ENCODE results near the gene HOXA5.
A peak's percentile ranks its signal among the peaks of the same experiment; 100 is the strongest.

The HOXA5 gene

DNA sequence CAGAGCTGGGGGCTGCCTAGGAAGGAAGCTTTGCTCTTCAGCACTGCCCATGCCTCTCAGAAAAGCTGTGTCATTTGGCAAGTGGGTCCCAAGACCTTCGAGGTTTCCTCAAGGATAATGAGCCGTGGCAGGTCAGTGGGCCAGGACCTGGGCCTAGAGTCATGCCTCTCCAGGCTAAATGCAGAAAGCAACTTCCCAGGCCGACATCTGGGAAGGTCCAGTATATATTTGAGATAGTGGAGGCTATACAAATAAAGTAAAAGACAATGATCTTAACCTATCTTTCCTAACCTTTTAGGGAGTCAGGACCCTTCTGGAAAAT lies 33.0 kb upstream of the HOXA5 start:
- DNase-seq (ENCODE audit: low spot score) = no peak
- TF ChIP-seq, protein P1, sequence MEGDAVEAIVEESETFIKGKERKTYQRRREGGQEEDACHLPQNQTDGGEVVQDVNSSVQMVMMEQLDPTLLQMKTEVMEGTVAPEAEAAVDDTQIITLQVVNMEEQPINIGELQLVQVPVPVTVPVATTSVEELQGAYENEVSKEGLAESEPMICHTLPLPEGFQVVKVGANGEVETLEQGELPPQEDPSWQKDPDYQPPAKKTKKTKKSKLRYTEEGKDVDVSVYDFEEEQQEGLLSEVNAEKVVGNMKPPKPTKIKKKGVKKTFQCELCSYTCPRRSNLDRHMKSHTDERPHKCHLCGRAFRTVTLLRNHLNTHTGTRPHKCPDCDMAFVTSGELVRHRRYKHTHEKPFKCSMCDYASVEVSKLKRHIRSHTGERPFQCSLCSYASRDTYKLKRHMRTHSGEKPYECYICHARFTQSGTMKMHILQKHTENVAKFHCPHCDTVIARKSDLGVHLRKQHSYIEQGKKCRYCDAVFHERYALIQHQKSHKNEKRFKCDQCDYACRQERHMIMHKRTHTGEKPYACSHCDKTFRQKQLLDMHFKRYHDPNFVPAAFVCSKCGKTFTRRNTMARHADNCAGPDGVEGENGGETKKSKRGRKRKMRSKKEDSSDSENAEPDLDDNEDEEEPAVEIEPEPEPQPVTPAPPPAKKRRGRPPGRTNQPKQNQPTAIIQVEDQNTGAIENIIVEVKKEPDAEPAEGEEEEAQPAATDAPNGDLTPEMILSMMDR (IDR thresholded peaks at IDR 0.05) = no peak
- Histone ChIP-seq H3K4me3 (no peak overlapping the region), H3K27ac (no peak overlapping the region)

DNA sequence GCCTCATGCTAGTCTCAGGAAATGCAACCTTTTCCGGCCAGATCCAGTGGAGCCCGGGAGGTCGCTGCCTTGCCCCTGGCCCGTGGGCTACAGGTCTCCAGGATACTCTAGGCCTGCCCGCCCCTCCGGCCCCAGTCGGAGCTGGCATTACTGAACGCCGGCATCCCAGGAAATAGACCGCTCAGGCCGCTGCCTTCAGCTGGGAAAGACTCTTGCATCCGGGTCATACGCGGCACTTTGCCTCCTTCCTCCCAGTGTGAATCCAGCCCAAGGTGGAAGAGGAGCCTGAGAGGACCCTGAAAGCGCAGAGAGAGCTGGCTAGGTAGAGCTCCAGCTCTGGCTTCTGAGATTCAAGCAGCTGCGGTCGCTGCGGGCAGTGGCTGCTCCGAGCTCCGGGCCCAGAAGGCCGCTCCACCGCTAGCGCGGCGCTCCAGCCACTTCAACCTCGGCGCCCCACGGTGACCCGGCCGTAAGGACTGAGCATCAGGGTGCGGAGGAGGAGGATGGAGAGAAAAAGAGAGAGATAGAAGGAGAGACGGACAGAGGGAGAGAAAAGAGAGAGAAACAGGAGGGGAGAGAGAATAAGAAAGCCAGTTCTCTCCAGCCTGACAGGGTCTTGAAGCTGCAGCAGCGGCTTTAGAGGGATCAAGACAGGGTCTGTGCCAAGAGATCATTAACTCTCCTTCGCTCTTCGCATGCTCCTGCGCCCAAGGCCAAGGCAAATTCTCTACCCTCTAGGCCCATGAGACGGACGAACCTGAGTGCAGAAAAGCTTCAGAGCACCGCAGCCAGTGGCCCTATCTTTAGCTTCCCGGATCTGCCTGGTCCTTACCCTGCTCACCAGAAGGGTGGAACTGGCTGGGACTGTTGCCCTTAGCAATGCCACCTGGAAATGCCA lies 32.4 kb upstream of the HOXA5 start:
- TF ChIP-seq, protein P1 (IDR thresholded peaks at IDR 0.05) = no peak
- H3K27ac ChIP-seq = no peak overlapping the region
- H3K4me3 ChIP-seq = no peak overlapping the region
- DNase-seq (ENCODE audit: low spot score) = no peak

DNA sequence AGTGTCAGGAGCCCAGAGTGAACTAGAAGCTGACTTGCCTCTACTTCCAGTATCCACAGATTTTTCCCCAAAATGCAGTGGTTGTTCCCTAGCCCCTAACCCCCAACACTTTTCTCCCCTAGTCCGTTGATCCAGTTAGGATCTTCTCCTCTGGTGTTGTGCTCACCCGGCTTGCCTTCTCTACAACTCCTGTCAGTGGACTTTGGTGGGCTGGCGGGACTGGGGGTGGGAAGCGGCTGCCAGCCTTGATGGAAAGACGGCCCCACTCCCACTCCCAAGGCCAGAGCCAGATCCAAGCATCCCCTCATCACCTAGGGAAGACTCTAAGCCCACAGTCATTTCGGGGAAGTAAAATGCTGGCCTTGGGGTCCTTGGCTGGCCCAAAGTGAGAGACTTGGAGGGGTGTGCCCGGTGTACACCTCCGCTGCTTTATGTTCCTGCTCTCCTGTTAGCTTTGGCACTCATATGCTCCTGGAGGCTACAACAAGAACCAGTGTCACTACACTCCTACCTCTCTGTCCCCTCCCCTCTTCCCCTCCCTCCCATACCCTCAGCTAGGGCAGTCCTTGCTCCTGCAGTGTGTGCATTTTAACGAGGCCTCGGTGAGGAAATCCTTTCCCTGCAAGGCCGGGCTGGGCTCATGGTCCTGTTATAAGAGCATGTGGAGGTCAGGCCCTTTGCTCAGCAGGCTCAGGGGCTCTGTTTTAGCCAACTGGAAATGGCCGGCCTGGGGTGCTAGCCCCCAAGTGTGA lies 31.6 kb upstream of the HOXA5 start:
- TF ChIP-seq, protein P1 (IDR thresholded peaks at IDR 0.05) = no peak
- Histone ChIP-seq H3K27ac (no peak overlapping the region), H3K4me3 (no peak overlapping the region)
- DNase-seq (ENCODE audit: low spot score) = no peak

DNA sequence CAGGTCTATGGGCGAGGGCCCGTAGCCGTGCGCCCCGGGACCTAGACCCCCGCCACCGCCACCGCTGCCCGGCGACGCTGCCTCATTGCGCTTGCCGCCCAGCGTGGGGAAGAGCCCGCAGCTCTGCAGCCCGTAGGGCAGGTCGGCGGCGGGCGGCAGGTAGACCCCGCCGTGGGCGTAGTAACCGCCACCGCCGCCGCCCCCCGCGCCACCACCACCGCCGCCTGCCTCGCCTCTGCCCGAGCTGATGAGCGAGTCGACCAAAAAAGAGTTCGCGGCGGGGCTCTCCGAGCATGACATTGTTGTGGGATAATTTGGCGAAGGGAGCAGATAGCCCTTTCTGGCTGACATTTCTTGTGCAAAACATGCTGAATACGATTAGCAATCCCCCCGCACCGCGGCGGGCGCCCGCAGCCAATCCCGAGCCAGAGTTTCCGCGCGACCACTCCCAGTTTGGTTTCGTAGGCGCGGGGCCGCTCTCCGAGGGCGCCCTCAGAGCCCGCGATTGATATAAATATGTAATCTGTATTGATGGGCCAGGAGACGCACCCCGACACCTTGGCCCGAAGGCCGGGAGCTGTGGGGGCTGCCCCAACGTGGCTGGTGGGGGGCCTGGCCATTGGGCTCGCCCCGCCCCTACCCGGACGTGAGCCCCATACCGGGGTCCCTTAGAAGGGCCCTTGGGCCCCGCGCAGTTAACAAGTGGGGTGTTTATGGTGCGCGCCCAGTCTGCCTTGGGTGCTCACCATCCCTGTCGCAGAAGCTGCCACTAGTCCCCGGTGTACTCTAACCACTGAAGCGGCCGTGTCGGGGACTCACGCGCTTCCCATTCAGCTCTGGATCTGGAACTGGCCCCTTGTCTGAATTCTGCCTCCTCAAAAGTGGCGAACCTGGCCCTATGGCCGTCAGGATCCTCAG lies 30.7 kb upstream of the HOXA5 start, which contains the start of gene HOXA10:
TSS of gene HOXA10 (minus strand) at position 365 of the 918 bp plus-strand sequence. CDS start at position 351, 14 bp downstream.
- DNase-seq (ENCODE audit: low spot score) = no peak
- Histone ChIP-seq H3K4me3 (peak within 1 kb of the TSS; percentile 76), H3K27ac (no peak within 1 kb of the TSS)
- TF ChIP-seq, protein P1 (IDR thresholded peaks at IDR 0.05) = no peak

DNA sequence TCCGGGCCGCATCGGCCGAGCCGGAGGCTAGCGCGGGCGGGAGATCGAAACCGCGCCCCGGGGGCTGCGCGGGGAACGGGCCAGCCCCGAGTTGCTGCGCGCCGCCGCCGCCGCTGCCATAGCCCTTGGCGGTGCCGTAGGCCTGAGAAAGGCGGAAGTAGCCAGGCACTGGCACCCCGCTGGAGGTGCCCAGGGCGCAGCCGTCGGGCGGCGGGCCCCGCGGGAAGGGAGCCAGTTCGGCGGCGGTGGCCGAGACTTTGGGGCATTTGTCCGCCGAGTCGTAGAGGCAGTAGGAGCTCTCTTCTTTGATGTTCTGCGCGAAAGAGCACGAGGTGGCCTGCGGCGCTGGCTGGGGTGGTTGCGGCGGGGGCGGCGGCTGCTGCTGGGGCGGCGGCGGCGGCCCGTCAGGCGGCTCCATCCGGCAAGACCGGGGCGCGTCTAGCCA lies 30.1 kb upstream of the HOXA5 start:
- DNase-seq (ENCODE audit: low spot score) = no peak
- H3K27ac ChIP-seq = no peak overlapping the region
- TF ChIP-seq, protein P1 (IDR thresholded peaks at IDR 0.05) = no peak
- H3K4me3 ChIP-seq = peak overlapping the region; percentile 76

DNA sequence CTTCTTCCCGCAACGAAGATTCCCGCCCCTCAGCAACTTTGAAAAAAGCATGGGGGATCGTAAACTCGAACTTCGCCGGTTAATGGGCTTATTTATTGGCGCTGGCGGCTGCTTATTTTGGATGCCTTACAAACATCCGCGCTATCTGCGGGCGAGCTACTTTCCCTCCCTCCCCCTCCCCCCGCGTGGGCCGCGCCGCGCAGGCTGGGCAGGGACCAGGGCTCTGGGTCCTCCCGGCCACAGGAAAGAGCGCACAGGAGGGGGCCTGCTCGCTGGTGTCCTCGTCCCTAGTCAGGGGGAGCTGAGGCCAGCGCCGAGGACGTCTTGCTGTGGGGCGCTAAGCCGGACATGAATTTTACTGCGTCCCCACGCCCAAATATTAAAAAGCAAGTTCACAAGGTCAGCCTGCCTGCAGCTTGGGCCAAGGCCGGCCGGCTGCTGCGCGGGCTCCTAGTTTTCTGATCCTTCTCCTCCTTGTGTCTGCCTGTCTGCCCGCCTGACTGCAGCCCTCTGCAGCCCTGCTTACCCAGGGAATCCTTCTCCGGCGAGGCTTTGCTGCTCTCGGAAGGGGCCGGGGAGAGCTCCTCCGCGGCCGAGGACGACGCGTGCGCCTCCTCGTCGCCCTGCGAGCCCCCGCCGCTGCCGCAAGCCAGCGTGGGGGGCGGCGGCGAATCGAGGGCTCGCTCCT lies 29.5 kb upstream of the HOXA5 start:
- H3K27ac ChIP-seq = no peak overlapping the region
- TF ChIP-seq, protein P1 (IDR thresholded peaks at IDR 0.05) = no peak
- no peak for DNase-seq (ENCODE audit: low spot score)

More for the DNA sequence above, 29.5 kb upstream of the HOXA5 start:
- H3K4me3 ChIP-seq = peak overlapping the region; percentile 76
